Stimulated activated CD8-positive, alpha-beta memory T cell treated with anti-CD3 and anti-CD28 coated beads, Interleukin-15, amount 100 ng/mL, for 48 hours (primary cell): Measurements from ENCODE around the gene GPRIN3.

Source experiments
- DNase-seq, 2 donors: peaks; one replicate each; pipeline ENCODE4 v3.0.0-alpha.2; 2020; ENCODE audit warnings: low read depth in 2 of 2

The GPRIN3 gene

DNA sequence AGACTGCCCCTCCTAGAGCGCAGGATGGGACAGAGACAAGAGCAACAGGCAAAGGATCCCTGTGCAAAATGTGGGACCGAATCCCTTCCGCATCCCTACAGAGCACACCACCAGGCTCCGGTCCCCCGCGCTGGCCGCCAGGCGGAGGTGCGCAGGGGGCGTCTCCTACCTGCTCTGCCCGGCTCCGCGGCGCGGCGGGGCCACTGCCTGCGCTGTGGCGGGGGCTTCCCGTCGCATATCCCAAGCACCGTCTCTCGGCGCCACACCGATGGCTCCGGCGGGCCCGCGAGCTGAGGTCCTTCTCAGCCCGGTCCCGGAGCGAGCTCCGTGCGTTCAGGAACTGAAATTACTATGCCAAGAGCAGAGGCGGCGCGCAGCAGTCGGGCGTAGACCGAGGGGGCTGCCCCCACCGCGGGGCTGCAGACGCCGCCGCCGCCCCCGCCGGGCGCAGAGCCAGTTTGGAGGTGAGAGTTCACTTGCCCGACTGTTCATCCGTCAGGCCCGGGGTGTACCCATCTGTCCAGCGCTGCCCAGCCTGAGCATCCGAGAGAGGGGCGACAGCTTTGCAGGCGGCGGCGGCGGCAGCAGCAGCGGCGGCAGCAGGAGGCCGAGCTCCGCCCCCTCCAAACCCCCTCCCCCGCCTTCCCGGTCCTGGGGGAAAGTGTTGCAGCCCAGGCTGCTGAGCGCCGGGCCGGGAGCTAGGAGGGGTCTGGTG, at the start of gene GPRIN3:
GPRIN3 (minus strand) TSS at position 355 of the 715 bp plus-strand sequence. CDS start 57,690 bp downstream, outside the sequence.
- peak; percentile 42 to 53 for DNase-seq

DNA sequence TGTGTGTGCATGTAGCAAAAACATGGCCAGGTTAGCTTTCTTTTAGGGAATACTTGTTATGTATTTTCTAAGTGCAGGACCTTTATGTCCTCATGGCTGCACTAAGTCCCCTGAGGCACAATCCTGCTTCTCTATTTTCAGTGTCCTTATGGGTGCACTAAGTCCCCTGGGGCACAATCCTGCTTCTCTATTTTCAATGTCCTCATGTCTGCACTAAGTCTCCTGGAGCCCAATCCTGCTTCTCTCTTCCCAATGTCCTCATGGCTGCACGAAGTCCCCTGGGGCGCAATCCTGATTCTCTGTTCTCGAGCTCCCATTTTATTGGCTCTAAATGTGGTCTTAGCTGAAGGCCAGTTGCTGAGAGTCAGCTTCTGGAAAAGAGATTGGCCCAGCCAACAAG, 49.7 kb upstream of the GPRIN3 start:
- no peak for DNase-seq

- no peak for DNase-seq
Observed at GRCh38 chr4:89356086-89356485, 48.5 kb upstream of the GPRIN3 start.

DNA sequence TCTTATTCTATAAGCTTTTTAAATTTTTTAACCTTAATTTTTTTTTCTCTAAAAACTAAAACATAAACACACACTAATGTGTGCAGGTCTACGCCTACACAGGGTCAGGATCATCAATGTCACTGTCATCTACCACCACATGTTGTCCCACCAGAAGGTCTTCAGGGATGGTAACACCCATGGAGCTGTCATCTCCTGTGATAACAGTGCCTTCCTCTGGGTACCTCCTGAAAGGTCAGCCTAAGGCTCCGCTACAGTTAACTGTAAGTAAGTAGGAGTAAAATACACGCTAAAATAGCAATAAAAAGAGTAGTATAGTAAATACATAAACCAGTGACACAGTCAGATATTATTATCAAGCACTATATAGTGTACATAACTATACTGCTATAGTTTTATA, 45.9 kb upstream of the GPRIN3 start:
- no peak for DNase-seq

- no peak for DNase-seq
Observed at GRCh38 chr4:89352541-89352940, 44.9 kb upstream of the GPRIN3 start.

DNA sequence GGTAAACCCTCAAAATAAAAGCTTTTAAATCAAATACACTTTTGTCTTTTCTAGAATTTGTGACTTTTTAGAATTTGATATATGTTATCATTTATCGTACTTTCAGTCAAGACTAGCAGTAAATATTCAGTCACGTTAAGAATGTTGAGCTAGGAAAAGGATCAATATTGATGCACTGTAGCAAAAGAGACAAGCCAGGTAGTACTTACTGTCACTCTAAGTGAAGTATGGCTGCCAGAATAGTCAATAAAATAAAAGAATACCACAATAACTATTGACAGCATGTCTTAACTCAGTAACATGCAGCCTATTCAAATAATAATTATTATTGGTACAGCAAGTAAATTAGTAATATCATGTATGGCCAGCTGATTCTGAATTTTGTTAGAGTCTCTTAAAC, 43.6 kb upstream of the GPRIN3 start:
- DNase-seq = no peak

- no peak for DNase-seq
Observed at GRCh38 chr4:89347363-89348025, 39.9 kb upstream of the GPRIN3 start.

DNA sequence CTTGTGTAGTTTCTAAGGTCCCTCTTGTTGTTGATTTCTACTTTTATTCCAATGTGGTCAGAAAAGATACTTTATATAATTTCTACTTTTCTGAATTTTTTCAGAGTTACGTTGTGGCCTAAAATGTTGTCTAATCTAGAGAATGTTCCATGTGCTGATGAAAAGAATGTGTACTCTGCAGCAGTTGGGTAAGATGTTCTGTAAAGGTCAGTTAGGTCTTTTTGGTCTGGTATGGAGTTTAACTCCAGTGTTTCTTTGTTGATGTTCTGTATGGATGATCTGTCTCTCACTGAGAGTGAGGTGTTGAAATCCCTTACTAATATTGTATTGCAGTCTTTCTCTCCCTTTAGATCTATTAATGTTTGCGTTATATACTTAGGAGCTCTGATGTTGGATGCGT, 37.0 kb upstream of the GPRIN3 start:
- no peak for DNase-seq

- DNase-seq = no peak
Observed at GRCh38 chr4:89338206-89338605, 30.6 kb upstream of the GPRIN3 start.

DNA sequence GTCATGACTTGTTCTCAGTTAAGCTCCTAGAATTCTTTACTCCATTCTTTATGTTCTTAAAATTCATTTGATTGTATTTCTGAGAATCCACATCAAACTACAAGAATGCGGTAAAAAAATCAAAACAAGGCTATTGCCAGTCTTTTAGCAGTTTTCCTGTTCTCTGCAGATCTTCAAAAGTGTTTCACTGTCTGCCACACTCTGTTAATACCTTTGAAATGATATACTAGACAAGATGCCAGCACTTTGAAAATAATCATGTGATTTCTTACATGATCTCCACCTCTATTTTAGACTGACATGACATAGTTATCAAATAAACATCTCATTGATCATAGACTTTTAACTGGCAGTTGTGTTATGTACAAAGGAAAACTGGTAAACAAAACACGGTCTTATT, 30.1 kb upstream of the GPRIN3 start:
- DNase-seq = no peak

GRCh38 chr4:89336818-89337420, 29.3 kb upstream of the GPRIN3 start:
- no peak for DNase-seq

DNA sequence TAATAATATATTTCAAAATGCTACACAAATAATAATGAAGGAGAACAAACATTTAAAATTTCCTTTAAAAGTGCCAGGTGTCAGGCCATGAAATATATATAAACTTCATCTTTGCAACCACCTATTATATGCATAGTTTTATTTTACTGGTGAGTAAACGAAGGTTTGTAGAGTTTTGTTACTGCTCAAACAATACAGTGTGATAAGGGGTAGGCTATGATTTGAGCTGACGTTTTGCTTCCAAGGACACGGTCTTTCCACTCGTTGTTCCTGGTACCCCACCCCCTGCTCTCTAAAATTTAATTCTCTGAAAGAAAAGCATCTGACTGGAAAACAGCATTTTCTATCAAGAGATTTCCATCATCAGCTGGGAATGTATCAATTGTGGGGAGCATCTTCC, 27.2 kb upstream of the GPRIN3 start:
- DNase-seq = no peak

DNA sequence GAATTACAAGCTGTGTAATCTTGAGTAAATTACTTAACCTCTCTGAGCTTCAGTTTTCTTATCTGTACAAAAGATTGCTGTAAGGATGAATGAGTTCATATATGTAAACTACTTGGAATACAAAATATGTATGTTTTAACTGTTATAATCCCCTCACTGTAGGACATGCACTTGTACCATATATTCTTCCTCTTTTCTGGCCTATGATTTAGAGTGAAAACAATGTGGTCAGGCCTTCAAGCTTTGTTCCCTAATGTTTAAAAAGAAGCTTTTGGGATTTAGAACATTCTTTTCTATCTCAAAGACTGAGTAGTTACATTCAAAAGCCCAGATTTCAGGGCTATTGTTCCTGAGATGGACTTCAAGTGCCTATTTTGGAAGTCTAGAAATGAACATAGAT, 26.7 kb upstream of the GPRIN3 start:
- DNase-seq = no peak

GRCh38 chr4:89331686-89332544, 24.3 kb upstream of the GPRIN3 start:
- DNase-seq = no peak

GRCh38 chr4:89331197-89331596, 23.6 kb upstream of the GPRIN3 start:
- no peak for DNase-seq

DNA sequence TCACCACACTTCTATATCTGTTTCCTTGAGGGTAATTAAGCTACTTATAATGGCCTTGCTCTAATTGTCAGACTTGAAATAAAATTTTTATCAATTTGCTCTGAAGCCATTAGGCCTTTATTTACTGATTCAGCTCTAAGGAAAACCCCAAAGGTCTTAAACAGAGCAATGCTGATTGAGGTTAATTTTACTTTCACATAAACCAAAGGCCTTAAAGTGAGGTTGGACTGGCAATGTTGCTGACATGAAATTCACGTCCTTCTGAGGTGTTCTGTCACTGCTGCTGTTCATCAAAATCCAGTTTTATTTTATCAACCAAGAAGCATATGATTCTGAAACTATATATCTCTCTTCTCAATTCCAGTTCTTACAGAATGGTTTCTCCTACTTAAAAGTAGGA, 21.7 kb upstream of the GPRIN3 start:
- no peak for DNase-seq

DNA sequence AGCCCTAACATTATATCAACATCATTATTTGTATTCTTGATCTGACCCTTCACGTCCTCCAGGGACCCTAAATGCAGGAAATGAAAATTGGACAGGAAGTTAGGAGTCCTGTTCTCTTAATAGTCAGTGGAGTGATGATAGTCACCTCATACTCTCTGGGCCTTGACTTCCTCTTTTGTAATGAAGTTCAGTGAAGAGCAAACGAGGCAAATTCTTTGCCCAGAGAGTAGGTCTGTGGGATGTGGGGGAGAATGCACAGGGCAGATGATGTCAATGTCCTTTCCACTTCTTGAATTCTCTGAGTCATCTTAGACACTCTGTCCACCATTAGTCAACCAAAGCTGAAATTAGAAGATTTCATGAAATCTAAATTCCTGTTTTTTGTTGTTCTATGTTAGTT, 17.1 kb upstream of the GPRIN3 start:
- DNase-seq = no peak

DNA sequence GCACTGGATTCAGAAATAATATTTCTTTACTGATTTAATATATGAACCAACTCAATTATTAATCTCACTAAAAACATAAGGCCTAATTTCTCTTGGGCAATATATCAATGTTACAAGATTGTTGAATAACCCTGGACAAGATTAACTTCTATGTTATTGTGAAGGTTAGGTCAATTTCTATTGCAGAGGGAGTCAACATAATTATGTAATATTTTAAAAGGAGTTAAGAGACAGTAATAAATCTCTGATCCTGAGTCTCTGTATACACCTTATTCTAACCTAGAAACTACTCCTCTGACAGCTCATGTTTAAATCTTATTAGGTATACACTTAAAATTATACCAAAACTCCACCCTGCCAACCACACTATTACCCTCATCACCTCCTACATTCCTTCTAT, 15.1 kb upstream of the GPRIN3 start:
- DNase-seq = no peak

- no peak for DNase-seq
Observed at GRCh38 chr4:89319756-89320155, 12.2 kb upstream of the GPRIN3 start.

DNA sequence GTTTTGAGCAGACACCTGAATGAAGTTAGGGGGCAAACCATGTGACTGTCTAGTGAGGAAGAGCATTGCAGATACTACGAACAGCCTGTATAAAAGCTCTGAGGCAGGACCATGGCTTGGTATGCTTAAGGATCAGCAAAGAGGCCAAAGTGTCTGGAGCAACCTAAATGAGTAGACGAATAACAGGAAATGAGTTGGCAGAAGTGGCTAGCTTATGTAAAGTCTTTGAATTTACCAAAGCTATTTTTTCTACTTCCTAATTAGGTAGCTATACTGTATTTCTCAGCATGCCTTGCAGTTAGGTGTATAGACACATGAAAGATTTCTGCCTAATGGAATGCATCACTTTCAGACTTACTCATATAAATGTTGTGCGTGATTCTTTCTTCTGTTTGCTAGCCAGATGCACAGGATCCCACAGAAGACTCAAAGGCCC, 9.3 kb upstream of the GPRIN3 start:
- DNase-seq = no peak

- DNase-seq = no peak
Observed at GRCh38 chr4:89316211-89316610, 8.6 kb upstream of the GPRIN3 start.

DNA sequence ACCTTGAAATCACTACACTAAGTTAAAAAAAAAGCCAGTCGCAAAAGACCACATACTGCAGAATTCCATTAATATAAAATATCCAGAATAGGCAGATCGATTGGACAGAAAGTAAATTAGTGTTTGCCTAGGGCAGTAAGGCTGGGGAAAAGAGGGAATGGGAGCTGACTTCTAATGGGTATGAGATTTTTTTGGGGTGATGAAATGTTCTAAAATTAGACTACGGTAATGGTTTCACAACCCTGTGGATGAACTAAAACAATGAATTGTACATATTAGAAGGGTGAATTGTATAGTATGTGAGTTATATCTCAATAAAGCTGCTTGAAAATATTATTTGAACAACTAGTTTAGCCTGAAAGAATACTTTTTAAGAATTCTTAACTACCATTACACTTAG, 6.7 kb upstream of the GPRIN3 start:
- DNase-seq = no peak
